ENCODE results near the gene RARG.

Gene RARG

DNA sequence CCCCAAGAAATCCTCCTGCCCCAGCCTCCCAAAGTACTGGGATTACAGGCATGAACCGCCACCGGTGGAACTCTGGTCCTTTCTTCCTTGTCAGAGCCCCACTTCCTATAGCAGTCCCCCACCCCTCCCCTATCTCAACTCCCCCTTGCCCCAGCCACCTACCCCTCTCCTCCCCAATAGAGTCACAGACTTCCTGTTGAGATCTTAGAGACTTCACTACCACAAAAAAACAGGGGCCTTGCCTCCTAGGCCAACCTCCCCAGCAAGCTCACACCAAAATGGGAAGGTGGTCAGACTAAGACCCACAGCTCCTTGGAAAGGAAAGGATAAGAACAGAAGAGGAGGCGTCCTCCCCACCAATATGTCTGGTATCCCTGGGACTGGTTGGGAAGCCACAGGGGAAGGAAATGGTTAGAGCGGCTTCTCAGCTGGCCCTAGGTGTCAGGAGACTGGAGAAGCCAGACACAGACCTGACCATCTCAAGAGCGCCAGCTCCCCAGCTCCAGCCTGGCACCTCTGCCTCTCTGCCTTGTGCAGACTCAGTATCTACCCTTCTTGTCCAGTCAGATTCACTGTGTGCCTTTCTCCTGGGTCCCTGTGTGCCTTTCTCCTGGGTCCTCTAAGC, 33.4 kb downstream of the RARG start:
- Histone ChIP-seq H2AFZ (ENCODE audit: low read length) (peak overlapping the region; percentile 62), H3K4me3 (ENCODE audit: low read length, poor library complexity, severe bottlenecking) (peak overlapping the region; percentile 46), H3K9ac (ENCODE audit: low read depth, low read length, poor library complexity, severe bottlenecking) (peak overlapping the region; percentile 70), H3K9me3 (ENCODE audit: insufficient read depth, low read depth, low read length) (no peaks in the 10 kb centered on the region), H3K4me2 (ENCODE audit: low read depth, low read length, poor library complexity, severe bottlenecking) (peak overlapping the region; percentile 82), H3K27me3 (ENCODE audit: insufficient read depth, low read length, poor library complexity, severe bottlenecking) (no peaks in the 10 kb centered on the region), H3K9me2 (replicated peaks; ENCODE audit: low read depth, low read length) (no peaks in the 10 kb centered on the region), H3K4me1 (ENCODE audit: insufficient read depth, low read length, poor library complexity, severe bottlenecking) (peaks cover 35% of the 10 kb centered on the region), H3K36me3 (ENCODE audit: insufficient read depth, low read length) (no peaks in the 10 kb centered on the region), H4K20me1 (ENCODE audit: insufficient read depth, low read length, poor library complexity, severe bottlenecking) (no peaks in the 10 kb centered on the region), H3F3A (ENCODE audit: low read depth) (0 out of 2 replicates have a peak, but pooled peaks cover 3% of the 10 kb centered on the region), H3K79me2 (ENCODE audit: insufficient read depth, low read length) (no peaks in the 10 kb centered on the region)
- TF ChIP-seq EZH2phosphoT487 (IDR thresholded peaks at IDR 0.05; ENCODE audit: borderline replicate concordance), result no peak
- TF ChIP-seq, protein P1, sequence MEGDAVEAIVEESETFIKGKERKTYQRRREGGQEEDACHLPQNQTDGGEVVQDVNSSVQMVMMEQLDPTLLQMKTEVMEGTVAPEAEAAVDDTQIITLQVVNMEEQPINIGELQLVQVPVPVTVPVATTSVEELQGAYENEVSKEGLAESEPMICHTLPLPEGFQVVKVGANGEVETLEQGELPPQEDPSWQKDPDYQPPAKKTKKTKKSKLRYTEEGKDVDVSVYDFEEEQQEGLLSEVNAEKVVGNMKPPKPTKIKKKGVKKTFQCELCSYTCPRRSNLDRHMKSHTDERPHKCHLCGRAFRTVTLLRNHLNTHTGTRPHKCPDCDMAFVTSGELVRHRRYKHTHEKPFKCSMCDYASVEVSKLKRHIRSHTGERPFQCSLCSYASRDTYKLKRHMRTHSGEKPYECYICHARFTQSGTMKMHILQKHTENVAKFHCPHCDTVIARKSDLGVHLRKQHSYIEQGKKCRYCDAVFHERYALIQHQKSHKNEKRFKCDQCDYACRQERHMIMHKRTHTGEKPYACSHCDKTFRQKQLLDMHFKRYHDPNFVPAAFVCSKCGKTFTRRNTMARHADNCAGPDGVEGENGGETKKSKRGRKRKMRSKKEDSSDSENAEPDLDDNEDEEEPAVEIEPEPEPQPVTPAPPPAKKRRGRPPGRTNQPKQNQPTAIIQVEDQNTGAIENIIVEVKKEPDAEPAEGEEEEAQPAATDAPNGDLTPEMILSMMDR (conservative IDR thresholded peaks at IDR 0.05; ENCODE audit: low read length), result no peak

GRCh38 chr12:53197011-53197640, 34.9 kb downstream of the RARG start:
- no peaks in the 10 kb centered on the region for H3K27me3 ChIP-seq (ENCODE audit: insufficient read depth, low read length, poor library complexity, severe bottlenecking)
- no peak for TF ChIP-seq EZH2phosphoT487 (IDR thresholded peaks at IDR 0.05; ENCODE audit: borderline replicate concordance)
- TF ChIP-seq, protein P1 (conservative IDR thresholded peaks at IDR 0.05; ENCODE audit: low read length), result no peak
- no peak overlapping the region for H2AFZ ChIP-seq (ENCODE audit: low read length)
- no peaks in the 10 kb centered on the region for H3K79me2 ChIP-seq (ENCODE audit: insufficient read depth, low read length)
- H4K20me1 ChIP-seq (ENCODE audit: insufficient read depth, low read length, poor library complexity, severe bottlenecking), result no peaks in the 10 kb centered on the region
- no peaks in the 10 kb centered on the region for H3K9me3 ChIP-seq (ENCODE audit: insufficient read depth, low read depth, low read length)
- no peak overlapping the region for H3K4me2 ChIP-seq (ENCODE audit: low read depth, low read length, poor library complexity, severe bottlenecking)
- H3K9me2 ChIP-seq (replicated peaks; ENCODE audit: low read depth, low read length), result no peaks in the 10 kb centered on the region
- H3K4me1 ChIP-seq (ENCODE audit: insufficient read depth, low read length, poor library complexity, severe bottlenecking), result peaks cover 35% of the 10 kb centered on the region
- H3K36me3 ChIP-seq (ENCODE audit: insufficient read depth, low read length), result no peaks in the 10 kb centered on the region; the same call in 1 of the 2 replicates
- H3F3A ChIP-seq (ENCODE audit: low read depth), result 0 out of 2 replicates have a peak, but pooled peaks cover 3% of the 10 kb centered on the region
- no peak overlapping the region for H3K9ac ChIP-seq (ENCODE audit: low read depth, low read length, poor library complexity, severe bottlenecking)
- H3K4me3 ChIP-seq (ENCODE audit: low read length, poor library complexity, severe bottlenecking), result no peak overlapping the region

- no peak overlapping the region for H3K9ac ChIP-seq (ENCODE audit: low read depth, low read length, poor library complexity, severe bottlenecking)
- H3K36me3 ChIP-seq (ENCODE audit: insufficient read depth, low read length), result no peaks in the 10 kb centered on the region; the same call in 1 of the 2 replicates
- no peak overlapping the region for H3K4me2 ChIP-seq (ENCODE audit: low read depth, low read length, poor library complexity, severe bottlenecking)
- no peak overlapping the region for H2AFZ ChIP-seq (ENCODE audit: low read length)
- no peak overlapping the region for H3K4me3 ChIP-seq (ENCODE audit: low read length, poor library complexity, severe bottlenecking)
- H3K4me1 ChIP-seq (ENCODE audit: insufficient read depth, low read length, poor library complexity, severe bottlenecking), result peaks cover 35% of the 10 kb centered on the region
- H3F3A ChIP-seq (ENCODE audit: low read depth), result 0 out of 2 replicates have a peak, but pooled peaks cover 3% of the 10 kb centered on the region
- no peaks in the 10 kb centered on the region for H3K9me3 ChIP-seq (ENCODE audit: insufficient read depth, low read depth, low read length)
- H3K79me2 ChIP-seq (ENCODE audit: insufficient read depth, low read length), result no peaks in the 10 kb centered on the region
- no peaks in the 10 kb centered on the region for H3K27me3 ChIP-seq (ENCODE audit: insufficient read depth, low read length, poor library complexity, severe bottlenecking)
- no peaks in the 10 kb centered on the region for H4K20me1 ChIP-seq (ENCODE audit: insufficient read depth, low read length, poor library complexity, severe bottlenecking)
- H3K9me2 ChIP-seq (replicated peaks; ENCODE audit: low read depth, low read length), result no peaks in the 10 kb centered on the region
- TF ChIP-seq, protein P1 (conservative IDR thresholded peaks at IDR 0.05; ENCODE audit: low read length), result 0 out of 2 replicates have a peak, but pooled peaks have one; percentile 11
- no peak for TF ChIP-seq EZH2phosphoT487 (IDR thresholded peaks at IDR 0.05; ENCODE audit: borderline replicate concordance)
These were observed 35.5 kb downstream of the RARG start for GRCh38 chr12:53196486-53196885.

Measured in Loucy (cell line).